OCI-LY3 (cell line): ENCODE data around the gene RAD51B.

Experiments used
- EZH2phosphoT487 ChIP-seq: fragments of 200-600 bp; shearing (Covaris generic); IDR thresholded peaks from 2 replicates; pipeline ENCODE4 v1.6.1; 2018; ENCODE audit warnings: antibody characterized with exemption, mixed run types, low read depth
- TF ChIP-seq, protein P1 (sequence below): fragments of 200-600, 300-600 bp; sonication (generic); IDR thresholded peaks from 2 replicates; pipeline ENCODE4 v1.5.1; 2014; ENCODE audit warnings: antibody characterized with exemption, low read length, low read depth

DNA sequence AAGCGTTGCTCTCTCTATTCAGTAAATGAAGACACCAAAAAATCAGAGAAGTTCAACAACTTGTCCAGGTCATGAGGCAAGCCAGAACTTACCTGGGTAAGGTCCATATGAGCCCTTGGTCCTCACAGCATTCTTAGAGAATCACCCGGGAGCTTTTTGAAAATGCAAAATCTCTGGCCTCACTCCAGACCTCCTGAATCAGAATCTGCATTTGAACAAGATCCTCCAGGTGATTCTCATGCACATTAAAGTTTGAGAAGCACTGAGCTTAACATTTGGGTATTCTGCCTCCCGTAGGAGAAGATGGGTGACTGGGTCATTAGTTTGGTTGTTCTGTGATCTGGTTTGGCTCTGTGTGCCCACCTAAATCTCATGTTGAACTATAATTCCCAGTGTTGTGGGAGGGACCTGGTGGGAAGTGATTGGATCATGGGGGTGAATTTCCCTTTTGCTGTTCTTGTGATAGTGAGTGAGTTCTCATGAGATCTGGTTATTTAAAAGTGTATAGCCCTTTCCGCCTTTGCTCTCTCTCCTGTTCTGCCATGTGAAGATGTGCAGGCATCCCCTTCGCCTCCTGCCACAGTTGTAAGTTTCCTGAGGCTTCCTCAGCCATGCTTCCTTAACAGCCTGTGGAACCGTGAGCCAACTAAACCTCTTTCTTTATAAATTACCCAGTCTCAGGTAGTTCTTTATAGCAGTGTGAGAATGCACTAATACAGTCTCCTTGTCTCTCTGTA, 221.2 kb downstream of the RAD51B start:
- TF ChIP-seq, protein P1, sequence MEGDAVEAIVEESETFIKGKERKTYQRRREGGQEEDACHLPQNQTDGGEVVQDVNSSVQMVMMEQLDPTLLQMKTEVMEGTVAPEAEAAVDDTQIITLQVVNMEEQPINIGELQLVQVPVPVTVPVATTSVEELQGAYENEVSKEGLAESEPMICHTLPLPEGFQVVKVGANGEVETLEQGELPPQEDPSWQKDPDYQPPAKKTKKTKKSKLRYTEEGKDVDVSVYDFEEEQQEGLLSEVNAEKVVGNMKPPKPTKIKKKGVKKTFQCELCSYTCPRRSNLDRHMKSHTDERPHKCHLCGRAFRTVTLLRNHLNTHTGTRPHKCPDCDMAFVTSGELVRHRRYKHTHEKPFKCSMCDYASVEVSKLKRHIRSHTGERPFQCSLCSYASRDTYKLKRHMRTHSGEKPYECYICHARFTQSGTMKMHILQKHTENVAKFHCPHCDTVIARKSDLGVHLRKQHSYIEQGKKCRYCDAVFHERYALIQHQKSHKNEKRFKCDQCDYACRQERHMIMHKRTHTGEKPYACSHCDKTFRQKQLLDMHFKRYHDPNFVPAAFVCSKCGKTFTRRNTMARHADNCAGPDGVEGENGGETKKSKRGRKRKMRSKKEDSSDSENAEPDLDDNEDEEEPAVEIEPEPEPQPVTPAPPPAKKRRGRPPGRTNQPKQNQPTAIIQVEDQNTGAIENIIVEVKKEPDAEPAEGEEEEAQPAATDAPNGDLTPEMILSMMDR: no peak
- TF ChIP-seq EZH2phosphoT487: no peak
